ENCODE data around the gene CGB2. TPM values are rescaled to one million over a fixed set of nuclear protein-coding genes. Genes with fewer than 3 reads are reported as not detected.
"Not testable (repeated sequence)": the region's sequence is repeated elsewhere in the genome, so short reads cannot be mapped to it uniquely, and the experiment has no call there.

CGB2 gene
- total and polyA plus RNA-seq, 9 of the 15 experiments (the other 6 are each of a cell fraction or from before 2014, with no cell fraction given), result 0.22 TPM; not detected in 8

GRCh38 chr19:49030323-49030722, 1.4 kb upstream of the CGB2 start:
- H3K27me3 ChIP-seq (ENCODE audit: control insufficient read depth in 2 of 2, insufficient read depth in 2 of 2, low read length in 2 of 2); H3K27ac ChIP-seq (ENCODE audit: extremely low read depth, low read depth, low read length); FAIRE-seq; in situ Hi-C loops (cut with MboI); H2AFZ ChIP-seq (ENCODE audit: low read depth, low read length); H3K4me2 ChIP-seq (ENCODE audit: insufficient read depth, low read length); H3K9me1 ChIP-seq (ENCODE audit: control insufficient read depth, insufficient read depth, low read length); H4K20me1 ChIP-seq (replicated peaks; ENCODE audit: control insufficient read depth, insufficient read depth, low read length); intact Hi-C loops (cut with micrococcal nuclease); DNase-seq (ENCODE audit: extremely low read depth in 1 of 4, low spot score in 3 of 4); BruUV-seq (replicated peaks); H3K36me3 ChIP-seq (ENCODE audit: control insufficient read depth, insufficient read depth, low read length); CTCF ChIA-PET (ENCODE audit: low intra/inter-chr PET ratio); H3K9me3 ChIP-seq (replicated peaks; ENCODE audit: control insufficient read depth, insufficient read depth, low read depth, low read length); POLR2A ChIA-PET; H3K79me2 ChIP-seq (ENCODE audit: control insufficient read depth, insufficient read depth, low read length); ATAC-seq; H3K9ac ChIP-seq (ENCODE audit: insufficient read depth in 1 of 2, low read depth in 2 of 2, low read length in 2 of 2); H3K4me1 ChIP-seq (replicated peaks in 1 of 2; ENCODE audit: control insufficient read depth in 2 of 2, insufficient read depth in 2 of 2, low read length in 2 of 2); H3K4me3 ChIP-seq: not testable (repeated sequence)
- WGBS (ENCODE audit: insufficient coverage, low coverage, missing lambda C conversion rate), result 30% methylated on average over 4 of the region's 8 CpGs

- H4K20me1 ChIP-seq (replicated peaks; ENCODE audit: control insufficient read depth, insufficient read depth, low read length); BruUV-seq (replicated peaks); POLR2A ChIA-PET; H3K36me3 ChIP-seq (ENCODE audit: control insufficient read depth, insufficient read depth, low read length); H2AFZ ChIP-seq (ENCODE audit: low read depth, low read length); H3K9me1 ChIP-seq (ENCODE audit: control insufficient read depth, insufficient read depth, low read length); H3K27ac ChIP-seq (ENCODE audit: extremely low read depth, low read depth, low read length); CTCF ChIA-PET (ENCODE audit: low intra/inter-chr PET ratio); H3K4me1 ChIP-seq (replicated peaks in 1 of 2; ENCODE audit: control insufficient read depth in 2 of 2, insufficient read depth in 2 of 2, low read length in 2 of 2); H3K9ac ChIP-seq (ENCODE audit: insufficient read depth in 1 of 2, low read depth in 2 of 2, low read length in 2 of 2); intact Hi-C loops (cut with micrococcal nuclease); in situ Hi-C loops (cut with MboI); H3K4me3 ChIP-seq; H3K9me3 ChIP-seq (replicated peaks; ENCODE audit: control insufficient read depth, insufficient read depth, low read depth, low read length); H3K27me3 ChIP-seq (ENCODE audit: control insufficient read depth in 2 of 2, insufficient read depth in 2 of 2, low read length in 2 of 2); H3K4me2 ChIP-seq (ENCODE audit: insufficient read depth, low read length); H3K79me2 ChIP-seq (ENCODE audit: control insufficient read depth, insufficient read depth, low read length); TF ChIP-seq MYC (CRISPR knock-in tag; IDR thresholded peaks at IDR 0.05; ENCODE audit: borderline replicate concordance, low read depth): not testable (repeated sequence)
- FAIRE-seq (peak; percentile 96), DNase-seq (ENCODE audit: extremely low read depth in 1 of 4, low spot score in 3 of 4) (peak; percentile 78 to 89 (median 83)), ATAC-seq (peak; percentile 93)
- 0% methylated on average over 13 of the region's 18 CpGs for WGBS (ENCODE audit: insufficient coverage, low coverage, missing lambda C conversion rate)
- TF ChIP-seq BHLHE40 (IDR thresholded peaks at IDR 0.05; ENCODE audit: low read length) (0 out of 2 replicates have a peak, but pooled peaks have one; percentile 4), MYC (IDR thresholded peaks at IDR 0.05; ENCODE audit: low read depth, low read length) (0 out of 2 replicates have a peak, but pooled peaks have one; percentile 18), RAD21 (CRISPR knock-in tag; conservative IDR thresholded peaks at IDR 0.05 in 1 of 2, IDR thresholded peaks at IDR 0.05 in 1 of 2) (peak in 1 of 2 experiments; percentile 42; a peak in 2 of 4 replicates), L3MBTL2 (IDR thresholded peaks at IDR 0.05) (peak; percentile 29; the same call in 1 of the 2 replicates), TCF7 (IDR thresholded peaks at IDR 0.05; ENCODE audit: borderline replicate concordance) (peak; percentile 99)
- TF ChIP-seq, protein P1, sequence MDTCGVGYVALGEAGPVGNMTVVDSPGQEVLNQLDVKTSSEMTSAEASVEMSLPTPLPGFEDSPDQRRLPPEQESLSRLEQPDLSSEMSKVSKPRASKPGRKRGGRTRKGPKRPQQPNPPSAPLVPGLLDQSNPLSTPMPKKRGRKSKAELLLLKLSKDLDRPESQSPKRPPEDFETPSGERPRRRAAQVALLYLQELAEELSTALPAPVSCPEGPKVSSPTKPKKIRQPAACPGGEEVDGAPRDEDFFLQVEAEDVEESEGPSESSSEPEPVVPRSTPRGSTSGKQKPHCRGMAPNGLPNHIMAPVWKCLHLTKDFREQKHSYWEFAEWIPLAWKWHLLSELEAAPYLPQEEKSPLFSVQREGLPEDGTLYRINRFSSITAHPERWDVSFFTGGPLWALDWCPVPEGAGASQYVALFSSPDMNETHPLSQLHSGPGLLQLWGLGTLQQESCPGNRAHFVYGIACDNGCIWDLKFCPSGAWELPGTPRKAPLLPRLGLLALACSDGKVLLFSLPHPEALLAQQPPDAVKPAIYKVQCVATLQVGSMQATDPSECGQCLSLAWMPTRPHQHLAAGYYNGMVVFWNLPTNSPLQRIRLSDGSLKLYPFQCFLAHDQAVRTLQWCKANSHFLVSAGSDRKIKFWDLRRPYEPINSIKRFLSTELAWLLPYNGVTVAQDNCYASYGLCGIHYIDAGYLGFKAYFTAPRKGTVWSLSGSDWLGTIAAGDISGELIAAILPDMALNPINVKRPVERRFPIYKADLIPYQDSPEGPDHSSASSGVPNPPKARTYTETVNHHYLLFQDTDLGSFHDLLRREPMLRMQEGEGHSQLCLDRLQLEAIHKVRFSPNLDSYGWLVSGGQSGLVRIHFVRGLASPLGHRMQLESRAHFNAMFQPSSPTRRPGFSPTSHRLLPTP (IDR thresholded peaks at IDR 0.05; ENCODE audit: borderline replicate concordance, extremely low read depth, insufficient read length), result peak; percentile 17
Measured at GRCh38 chr19:49036815-49037214, 5.1 kb downstream of the CGB2 start, which contains the start of gene CGB1. Gene CGB1, minus strand, starts transcription at chr19:49036895. Its CDS starts 184 bp downstream, at chr19:49036711.

Measured in K562 (cell line).